ENCODE data around the gene PHF20. TPM values are rescaled to one million over a fixed set of nuclear protein-coding genes. Genes with fewer than 3 reads are reported as not detected.
"Not testable (repeated sequence)": the region's sequence is repeated elsewhere in the genome, so short reads cannot be mapped to it uniquely, and the experiment has no call there.

PHF20 gene
- total RNA-seq, 1 experiment from 2014 or later, result 65.8 TPM

DNA sequence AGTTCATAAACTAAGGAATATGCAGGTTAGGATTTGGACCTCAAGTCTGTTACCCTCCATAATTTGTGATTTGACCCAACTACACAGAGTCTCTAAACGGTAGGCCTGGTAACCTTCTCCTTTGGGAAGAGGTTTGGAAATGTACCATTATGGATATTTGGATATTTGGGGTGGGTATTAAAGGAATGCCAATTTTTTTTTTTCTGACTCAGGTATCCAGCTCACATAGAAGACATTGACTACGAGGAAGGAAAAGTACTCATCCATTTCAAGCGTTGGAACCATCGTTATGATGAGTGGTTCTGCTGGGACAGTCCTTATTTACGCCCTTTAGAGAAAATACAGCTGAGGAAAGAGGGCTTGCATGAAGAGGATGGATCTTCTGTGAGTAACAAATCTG is 70.5 kb downstream of the PHF20 start:
- ChIA-PET CTCF (no interaction called here), POLR2A (no interaction called here)
- peaks cover 8% of the 10 kb centered on the region for H3K4me1 Mint-ChIP-seq
- H3K4me3 Mint-ChIP-seq, result no peak overlapping the region
- no peak overlapping the region for H3K27ac Mint-ChIP-seq
- DNase-seq (ENCODE audit: low spot score) (no peak), ATAC-seq (no peak)
- peaks cover 46% of the 10 kb centered on the region for H3K36me3 Mint-ChIP-seq
- H3K27me3 Mint-ChIP-seq (ENCODE audit: low read depth), result no peaks in the 10 kb centered on the region
- H3K9me3 Mint-ChIP-seq, result peaks cover 11% of the 10 kb centered on the region
- TF ChIP-seq, protein P1, sequence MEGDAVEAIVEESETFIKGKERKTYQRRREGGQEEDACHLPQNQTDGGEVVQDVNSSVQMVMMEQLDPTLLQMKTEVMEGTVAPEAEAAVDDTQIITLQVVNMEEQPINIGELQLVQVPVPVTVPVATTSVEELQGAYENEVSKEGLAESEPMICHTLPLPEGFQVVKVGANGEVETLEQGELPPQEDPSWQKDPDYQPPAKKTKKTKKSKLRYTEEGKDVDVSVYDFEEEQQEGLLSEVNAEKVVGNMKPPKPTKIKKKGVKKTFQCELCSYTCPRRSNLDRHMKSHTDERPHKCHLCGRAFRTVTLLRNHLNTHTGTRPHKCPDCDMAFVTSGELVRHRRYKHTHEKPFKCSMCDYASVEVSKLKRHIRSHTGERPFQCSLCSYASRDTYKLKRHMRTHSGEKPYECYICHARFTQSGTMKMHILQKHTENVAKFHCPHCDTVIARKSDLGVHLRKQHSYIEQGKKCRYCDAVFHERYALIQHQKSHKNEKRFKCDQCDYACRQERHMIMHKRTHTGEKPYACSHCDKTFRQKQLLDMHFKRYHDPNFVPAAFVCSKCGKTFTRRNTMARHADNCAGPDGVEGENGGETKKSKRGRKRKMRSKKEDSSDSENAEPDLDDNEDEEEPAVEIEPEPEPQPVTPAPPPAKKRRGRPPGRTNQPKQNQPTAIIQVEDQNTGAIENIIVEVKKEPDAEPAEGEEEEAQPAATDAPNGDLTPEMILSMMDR (IDR thresholded peaks at IDR 0.05), result no peak
- TF ChIP-seq NFYB (CRISPR knock-in tag; conservative IDR thresholded peaks at IDR 0.05; ENCODE audit: low read depth) (no peak), JUN (CRISPR knock-in tag; IDR thresholded peaks at IDR 0.05) (no peak), SP1 (CRISPR knock-in tag; conservative IDR thresholded peaks at IDR 0.05) (no peak), AR (CRISPR knock-in tag; IDR thresholded peaks at IDR 0.05) (no peak), ESRRA (CRISPR knock-in tag; IDR thresholded peaks at IDR 0.05; ENCODE audit: borderline replicate concordance) (no peak)
- TF ChIP-seq, protein P2, sequence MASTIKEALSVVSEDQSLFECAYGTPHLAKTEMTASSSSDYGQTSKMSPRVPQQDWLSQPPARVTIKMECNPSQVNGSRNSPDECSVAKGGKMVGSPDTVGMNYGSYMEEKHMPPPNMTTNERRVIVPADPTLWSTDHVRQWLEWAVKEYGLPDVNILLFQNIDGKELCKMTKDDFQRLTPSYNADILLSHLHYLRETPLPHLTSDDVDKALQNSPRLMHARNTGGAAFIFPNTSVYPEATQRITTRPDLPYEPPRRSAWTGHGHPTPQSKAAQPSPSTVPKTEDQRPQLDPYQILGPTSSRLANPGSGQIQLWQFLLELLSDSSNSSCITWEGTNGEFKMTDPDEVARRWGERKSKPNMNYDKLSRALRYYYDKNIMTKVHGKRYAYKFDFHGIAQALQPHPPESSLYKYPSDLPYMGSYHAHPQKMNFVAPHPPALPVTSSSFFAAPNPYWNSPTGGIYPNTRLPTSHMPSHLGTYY (CRISPR knock-in tag; IDR thresholded peaks at IDR 0.05), result no peak

- peaks cover 50% of the 10 kb centered on the region for H3K36me3 Mint-ChIP-seq
- H3K4me1 Mint-ChIP-seq; CTCF ChIA-PET; H3K27me3 Mint-ChIP-seq (ENCODE audit: low read depth); DNase-seq (ENCODE audit: low spot score); H3K4me3 Mint-ChIP-seq; ATAC-seq; H3K27ac Mint-ChIP-seq; POLR2A ChIA-PET: not testable (repeated sequence)
- H3K9me3 Mint-ChIP-seq, result peaks cover 11% of the 10 kb centered on the region
Measured at GRCh38 chr20:35843894-35844293, 72.1 kb downstream of the PHF20 start.

DNA sequence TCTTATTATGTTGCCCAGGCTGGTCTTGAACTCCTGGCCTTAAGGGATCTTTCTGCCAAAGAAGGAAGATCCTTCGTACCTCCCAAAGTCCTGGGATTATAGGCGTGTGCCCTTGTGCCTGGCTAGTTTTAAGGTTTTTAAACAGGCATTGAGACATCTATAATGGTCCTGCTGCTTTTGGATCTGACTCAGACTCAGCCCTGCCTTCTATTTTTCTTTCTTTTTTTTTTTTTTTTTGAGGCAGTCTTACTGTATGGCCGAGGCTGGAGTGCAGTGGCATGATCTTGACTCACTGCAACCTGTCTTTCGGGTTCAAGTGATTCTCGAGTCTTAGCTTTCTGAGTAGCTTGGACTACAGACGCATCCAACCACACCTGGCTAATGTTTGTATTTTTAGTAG is 73.7 kb downstream of the PHF20 start:
- H3K27me3 Mint-ChIP-seq (ENCODE audit: low read depth), result no peaks in the 10 kb centered on the region
- no peak overlapping the region for H3K4me3 Mint-ChIP-seq
- H3K9me3 Mint-ChIP-seq, result peaks cover 11% of the 10 kb centered on the region
- H3K4me1 Mint-ChIP-seq, result no peaks in the 10 kb centered on the region
- ATAC-seq (no peak), DNase-seq (ENCODE audit: low spot score) (no peak)
- H3K27ac Mint-ChIP-seq, result no peak overlapping the region
- peaks cover 50% of the 10 kb centered on the region for H3K36me3 Mint-ChIP-seq
- ChIA-PET POLR2A (no interaction called here), CTCF (no interaction called here)
- TF ChIP-seq AR (CRISPR knock-in tag; IDR thresholded peaks at IDR 0.05) (no peak), SMAD3 (CRISPR knock-in tag; IDR thresholded peaks at IDR 0.05; ENCODE audit: borderline replicate concordance) (no peak), GRHL2 (CRISPR knock-in tag; IDR thresholded peaks at IDR 0.05; ENCODE audit: insufficient replicate concordance, severe bottlenecking) (no peak), ZNF263 (CRISPR knock-in tag; IDR thresholded peaks at IDR 0.05; ENCODE audit: low read depth) (no peak), ZNF232 (CRISPR knock-in tag; IDR thresholded peaks at IDR 0.05) (no peak), ZNF416 (CRISPR knock-in tag; IDR thresholded peaks at IDR 0.05) (no peak), TP53 (CRISPR knock-in tag; IDR thresholded peaks at IDR 0.05) (no peak), USF2 (CRISPR knock-in tag; IDR thresholded peaks at IDR 0.05) (no peak), NR1H2 (CRISPR knock-in tag; IDR thresholded peaks at IDR 0.05) (no peak), MLX (CRISPR knock-in tag; IDR thresholded peaks at IDR 0.05) (no peak)
- TF ChIP-seq, protein P2 (CRISPR knock-in tag; IDR thresholded peaks at IDR 0.05), result no peak
- TF ChIP-seq, protein P3, sequence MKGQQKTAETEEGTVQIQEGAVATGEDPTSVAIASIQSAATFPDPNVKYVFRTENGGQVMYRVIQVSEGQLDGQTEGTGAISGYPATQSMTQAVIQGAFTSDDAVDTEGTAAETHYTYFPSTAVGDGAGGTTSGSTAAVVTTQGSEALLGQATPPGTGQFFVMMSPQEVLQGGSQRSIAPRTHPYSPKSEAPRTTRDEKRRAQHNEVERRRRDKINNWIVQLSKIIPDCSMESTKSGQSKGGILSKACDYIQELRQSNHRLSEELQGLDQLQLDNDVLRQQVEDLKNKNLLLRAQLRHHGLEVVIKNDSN (CRISPR knock-in tag; IDR thresholded peaks at IDR 0.05), result no peak
- TF ChIP-seq, protein P4, sequence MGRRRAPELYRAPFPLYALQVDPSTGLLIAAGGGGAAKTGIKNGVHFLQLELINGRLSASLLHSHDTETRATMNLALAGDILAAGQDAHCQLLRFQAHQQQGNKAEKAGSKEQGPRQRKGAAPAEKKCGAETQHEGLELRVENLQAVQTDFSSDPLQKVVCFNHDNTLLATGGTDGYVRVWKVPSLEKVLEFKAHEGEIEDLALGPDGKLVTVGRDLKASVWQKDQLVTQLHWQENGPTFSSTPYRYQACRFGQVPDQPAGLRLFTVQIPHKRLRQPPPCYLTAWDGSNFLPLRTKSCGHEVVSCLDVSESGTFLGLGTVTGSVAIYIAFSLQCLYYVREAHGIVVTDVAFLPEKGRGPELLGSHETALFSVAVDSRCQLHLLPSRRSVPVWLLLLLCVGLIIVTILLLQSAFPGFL (CRISPR knock-in tag; IDR thresholded peaks at IDR 0.05; ENCODE audit: borderline replicate concordance), result no peak
